Activated T-helper 9 cell treated with anti-CD3 and anti-CD28 coated beads, Interleukin-2, amount 50 U/mL, for 16 hours (primary cell): ENCODE results near the gene CACNG6.
A peak's percentile ranks its signal among the peaks of the same experiment; 100 is the strongest.

Experiments used
- DNase-seq: peaks from one replicate; pipeline ENCODE4 v3.0.0-alpha.2; 2020; ENCODE audit warnings: low read depth

Gene CACNG6

GRCh38 chr19:53969366-53969765, 22.1 kb upstream of the CACNG6 start:
- DNase-seq = no peak

GRCh38 chr19:53971673-53972072, 19.8 kb upstream of the CACNG6 start:
- DNase-seq = no peak

GRCh38 chr19:53977429-53977990, 13.9 kb upstream of the CACNG6 start:
- peak; percentile 31 for DNase-seq

GRCh38 chr19:53977991-53978731, 13.3 kb upstream of the CACNG6 start:
- DNase-seq = no peak

- no peak for DNase-seq
Observed at GRCh38 chr19:53978975-53979801, 12.2 kb upstream of the CACNG6 start.

GRCh38 chr19:53980539-53981375, 10.7 kb upstream of the CACNG6 start:
- no peak for DNase-seq

GRCh38 chr19:53981376-53981951, 10.0 kb upstream of the CACNG6 start:
- DNase-seq = no peak

- DNase-seq = no peak
Observed at GRCh38 chr19:53982001-53982451, 9.4 kb upstream of the CACNG6 start.

- no peak for DNase-seq
Observed at GRCh38 chr19:53982611-53983010, 8.8 kb upstream of the CACNG6 start.

GRCh38 chr19:53983457-53984289, 7.8 kb upstream of the CACNG6 start:
- DNase-seq = no peak

GRCh38 chr19:53985863-53986262, 5.6 kb upstream of the CACNG6 start:
- DNase-seq = no peak

GRCh38 chr19:53988981-53989380, 2.5 kb upstream of the CACNG6 start:
- DNase-seq = no peak

- DNase-seq = no peak
Observed at GRCh38 chr19:53989600-53990533, 1.6 kb upstream of the CACNG6 start.

GRCh38 chr19:53992211-53992610, 774 bp downstream of the CACNG6 start:
- no peak for DNase-seq

- DNase-seq = no peak
Observed at GRCh38 chr19:53992815-53993214, 1.4 kb downstream of the CACNG6 start.

GRCh38 chr19:53993448-53993847, 2.0 kb downstream of the CACNG6 start:
- DNase-seq = no peak

- no peak for DNase-seq
Observed at GRCh38 chr19:53994811-53995210, 3.4 kb downstream of the CACNG6 start.

GRCh38 chr19:53998223-53998622, 6.8 kb downstream of the CACNG6 start:
- DNase-seq = no peak

GRCh38 chr19:53999694-54000093, 8.3 kb downstream of the CACNG6 start:
- DNase-seq = no peak

GRCh38 chr19:54001496-54001895, 10.1 kb downstream of the CACNG6 start:
- no peak for DNase-seq
